HCT116 (cell line): ENCODE results near the gene SLX9. TPM values are rescaled to one million over a fixed set of nuclear protein-coding genes. Genes with fewer than 3 reads are reported as not detected.

Source experiments
- ATAC-seq: fragments of 200-7000 bp; cut with Tn5 transposase; 2 replicates; pipeline ENCODE4 v1.9.1; 2020; ENCODE audit warnings: mild to moderate bottlenecking, moderate library complexity
- BruUV-seq: library from RNA; stranded (reverse); fragments of 400-500 nt; replicated peaks from 2 replicates; lab custom pipeline; 2021; lab: Mats Ljungman, UMichigan
- CTCF ChIA-PET: fragments of 300-600 bp; sonication (Branson Sonifier 250); formaldehyde crosslinking; loops from one replicate; lab custom pipeline; 2021; ENCODE audit warnings: antibody characterized with exemption; lab: Charles Lee
- POLR2A ChIA-PET: fragments of 300-600, 350-600 bp; sonication (Branson Sonifier 250); formaldehyde crosslinking; loops from one replicate; lab custom pipeline; 2021; ENCODE audit warnings: antibody characterized with exemption; lab: Charles Lee
- RAD21 ChIA-PET, 2 experiments: fragments of 300-600 bp; sonication (Branson Sonifier 250); formaldehyde crosslinking; loops; one replicate each; lab custom pipeline; 2023; ENCODE audit warnings: low total read pairs in 2 of 2; ENCODE audit not compliant: uncharacterized antibody in 2 of 2, unreplicated experiment in 2 of 2, low non-redundant PET in 1 of 2; lab: Charles Lee
- DNase-seq: peaks from one replicate; pipeline ENCODE4 v3.0.0-alpha.2; 2010; ENCODE audit warnings: low read depth, low spot score
- H2AFZ ChIP-seq: fragments of 200-600 bp; shearing (Covaris generic), sonication (generic); 2 replicates; pipeline ENCODE4 v1.6.1; 2017; ENCODE audit warnings: low read depth, mixed run types, mixed read lengths, antibody characterized with exemption, low read length; ENCODE audit not compliant: poor library complexity, severe bottlenecking
- H3K27ac ChIP-seq: 2 replicates; pipeline ENCODE4 v1.5.1; 2012; ENCODE audit warnings: low read depth, low read length
- H3K27me3 ChIP-seq: fragments of 200-600 bp; sonication (generic); 2 replicates; pipeline ENCODE4 v1.6.1; 2016; ENCODE audit warnings: mixed run types, low read length, mixed read lengths; ENCODE audit not compliant: insufficient read depth
- H3K36me3 ChIP-seq, 2 experiments: fragments of 200-500 bp in 1 of 2; fragments of 200-600 bp in 1 of 2; sonication (Bioruptor generic) in 1 of 2; sonication (generic) in 1 of 2; 2 replicates each; pipeline versions ENCODE4 v1.5.1 to v1.6.1; 2014 to 2016; ENCODE audit warnings: low read length in 2 of 2, inconsistent platforms in 1 of 2, mixed read lengths in 1 of 2, mixed run types in 1 of 2; ENCODE audit not compliant: insufficient read depth in 2 of 2, control insufficient read depth in 1 of 2
- H3K4me1 ChIP-seq, 2 experiments: fragments of 200-600 bp in 1 of 2; sonication (generic) in 1 of 2; 2 replicates each; pipeline versions ENCODE4 v1.5.1 to v1.6.1; 2012 to 2017; ENCODE audit warnings: low read length in 2 of 2, inconsistent platforms in 1 of 2, mild to moderate bottlenecking in 1 of 2, mixed read lengths in 1 of 2, mixed run types in 1 of 2, moderate library complexity in 1 of 2; ENCODE audit not compliant: insufficient read depth in 2 of 2, control insufficient read depth in 1 of 2
- H3K4me2 ChIP-seq: fragments of 200-600 bp; sonication (generic); 2 replicates; pipeline ENCODE4 v1.6.1; 2017; ENCODE audit warnings: mixed run types, low read length, mixed read lengths
- H3K4me3 ChIP-seq, 2 experiments: fragments of 200-600 bp in 1 of 2; sonication (generic) in 1 of 2; replicated peaks in 1 of 2; 2 replicates each; pipeline ENCODE4 v1.5.1; 2011 to 2016; ENCODE audit warnings: low read length in 2 of 2, control low read depth in 1 of 2, low read depth in 1 of 2, mild to moderate bottlenecking in 1 of 2, mixed read lengths in 1 of 2, mixed run types in 1 of 2
- H3K79me2 ChIP-seq: fragments of 200-600 bp; sonication (generic); 2 replicates; pipeline ENCODE4 v1.6.1; 2017; ENCODE audit warnings: mild to moderate bottlenecking, mixed run types, low read length, moderate library complexity, mixed read lengths; ENCODE audit not compliant: insufficient read depth
- H3K9ac ChIP-seq: fragments of 200-600 bp; sonication (generic); 2 replicates; pipeline ENCODE4 v1.6.1; 2016; ENCODE audit warnings: low read length, mixed read lengths
- H3K9me2 ChIP-seq: fragments of 200-600 bp; sonication (generic), shearing (Covaris generic); 2 replicates; pipeline ENCODE4 v1.6.1; 2017; ENCODE audit warnings: mixed run types, mild to moderate bottlenecking, moderate library complexity; ENCODE audit not compliant: insufficient read depth
- H3K9me3 ChIP-seq, 2 experiments: fragments of 200-500 bp in 1 of 2; fragments of 200-600 bp in 1 of 2; sonication (Bioruptor generic) in 1 of 2; sonication (generic) in 1 of 2; 2 replicates each; pipeline ENCODE4 v1.6.1; 2014 to 2017; ENCODE audit warnings: low read length in 2 of 2, mixed read lengths in 2 of 2, inconsistent platforms in 1 of 2, low read depth in 1 of 2, mild to moderate bottlenecking in 1 of 2, mixed run types in 1 of 2, moderate library complexity in 1 of 2; ENCODE audit not compliant: control insufficient read depth in 1 of 2, insufficient read depth in 1 of 2
- H4K20me1 ChIP-seq: fragments of 200-600 bp; sonication (generic), shearing (Covaris generic); 2 replicates; pipeline ENCODE4 v1.6.1; 2017; ENCODE audit warnings: mixed run types, mild to moderate bottlenecking, moderate library complexity; ENCODE audit not compliant: insufficient read depth
- ATF3 ChIP-seq: IDR thresholded peaks from 2 replicates; pipeline ENCODE4 v1.6.1; 2012
- CEBPB ChIP-seq: IDR thresholded peaks from 2 replicates; pipeline ENCODE4 v1.6.1; 2012; ENCODE audit warnings: low read depth
- CTCF ChIP-seq, 3 experiments: fragments of 200-600 bp in 1 of 3; sonication (generic) in 1 of 3; IDR thresholded peaks in 2 of 3; conservative IDR thresholded peaks in 1 of 3; 2 replicates each; pipeline ENCODE4 v1.5.1; 2012 to 2017; ENCODE audit warnings: low read depth in 2 of 3, low read length in 2 of 3, antibody characterized with exemption in 1 of 3, borderline replicate concordance in 1 of 3, control low read depth in 1 of 3, mild to moderate bottlenecking in 1 of 3, mixed read lengths in 1 of 3, mixed run types in 1 of 3, moderate library complexity in 1 of 3; ENCODE audit not compliant: insufficient read depth in 1 of 3
- EZH2 ChIP-seq: fragments of 200-600 bp; sonication (generic); IDR thresholded peaks from 2 replicates; pipeline ENCODE4 v1.6.1; 2017; ENCODE audit warnings: antibody characterized with exemption, mixed run types
- FOSL1 ChIP-seq: IDR thresholded peaks from 2 replicates; pipeline ENCODE4 v1.6.1; 2012; ENCODE audit warnings: low read depth
- POLR2AphosphoS5 ChIP-seq: IDR thresholded peaks from 2 replicates; pipeline ENCODE4 v1.6.1; 2011; ENCODE audit warnings: mild to moderate bottlenecking, low read depth, low read length, moderate library complexity
- SP1 ChIP-seq: IDR thresholded peaks from 2 replicates; pipeline ENCODE4 v1.6.1; 2012; ENCODE audit warnings: low read depth
- SRF ChIP-seq: IDR thresholded peaks from 2 replicates; pipeline ENCODE4 v1.6.1; 2012; ENCODE audit warnings: low read depth
- ZFX ChIP-seq: fragments of 450-650 bp; IDR thresholded peaks from 2 replicates; pipeline ENCODE4 v1.6.1; 2017
- ZNF274 ChIP-seq: fragments of 200-500 bp; sonication (Bioruptor generic); IDR thresholded peaks from 2 replicates; pipeline ENCODE4 v1.6.1; 2014; ENCODE audit warnings: mild to moderate bottlenecking, low read depth, low read length, inconsistent platforms
- intact Hi-C: fragments of 100-400 bp; cut with micrococcal nuclease; formaldehyde crosslinking; loops from 2 replicates; pipeline ENCODE4 v1.10.0; 2022
- total RNA-seq: library from RNA; stranded (reverse); gene quantifications from one replicate; pipeline ENCODE4 v1.2.1, GENCODE V29; 2021; ENCODE audit not compliant: unreplicated experiment

Gene SLX9
- total RNA-seq, 1 experiment from 2014 or later = 61.9 TPM

GRCh38 chr21:44972821-44973220, 33.0 kb downstream of the SLX9 start (continued):
- TF ChIP-seq SP1 (no peak), ZFX (no peak), CTCF (IDR thresholded peaks at IDR 0.05 in 2 of 3, conservative IDR thresholded peaks at IDR 0.05 in 1 of 3; ENCODE audit: borderline replicate concordance in 1 of 3, insufficient read depth in 1 of 3, low read depth in 2 of 3, low read length in 2 of 3) (no peak), CEBPB (no peak), POLR2AphosphoS5 (no peak), EZH2 (no peak), SRF (no peak)

- H3K4me2 ChIP-seq = no peak overlapping the region
- no peak for TF ChIP-seq ATF3
- TF ChIP-seq CEBPB = no peak
- no peak for TF ChIP-seq FOSL1
- no peak for TF ChIP-seq ZNF274
- no peak for TF ChIP-seq EZH2
- TF ChIP-seq, all 23 proteins: peak for 0
- no TSS peak for BruUV-seq
- H3K27me3 ChIP-seq = no peaks in the 10 kb centered on the region
- no peak overlapping the region for H3K4me3 ChIP-seq
- no peak for ATAC-seq
- no peak overlapping the region for H2AFZ ChIP-seq
- no peaks in the 10 kb centered on the region for H3K9me2 ChIP-seq
- DNase-seq = no peak
- POLR2A ChIA-PET = no interaction called here
- intact Hi-C loops = no loop called here
- RAD21 ChIA-PET = no interaction called here
- H3K36me3 ChIP-seq = peaks cover 2 to 11% of the 10 kb centered on the region in 2 experiments
- CTCF ChIA-PET = interaction anchor here (1.1 kb wide), 1 partner anchor 29 kb away, joined by 3 read pairs; no protein-coding TSS in a partner anchor
- H3K27ac ChIP-seq = no peak overlapping the region
- H3K4me1 ChIP-seq = peaks cover 0 to 10% of the 10 kb centered on the region in 2 experiments; a peak in 1 of 4 replicates
- H3K9me3 ChIP-seq = no peaks in the 10 kb centered on the region
- H3K79me2 ChIP-seq = no peaks in the 10 kb centered on the region; the same call in 1 of the 2 replicates
- H4K20me1 ChIP-seq = no peaks in the 10 kb centered on the region
- H3K9ac ChIP-seq = no peak overlapping the region
These were observed 33.8 kb downstream of the SLX9 start for GRCh38 chr21:44973598-44973997.
